Endodermal cell (in vitro differentiated cells): Measurements from ENCODE around the gene SYT8. TPM values are rescaled to one million over a fixed set of nuclear protein-coding genes. Genes with fewer than 3 reads are reported as not detected.
"Not testable (repeated sequence)": the region's sequence is repeated elsewhere in the genome, so short reads cannot be mapped to it uniquely, and the experiment has no call there.

ENCODE experiments used
- DNase-seq: peaks from one replicate; pipeline ENCODE4 v3.0.0-alpha.2; 2017
- H3K27ac ChIP-seq: 2 replicates; pipeline ENCODE4 v1.5.1; 2013; ENCODE audit warnings: mild to moderate bottlenecking, low read depth, low read length, moderate library complexity
- H3K27me3 ChIP-seq: 2 replicates; pipeline ENCODE4 v1.6.1; 2013; ENCODE audit warnings: mild to moderate bottlenecking, low read length, moderate library complexity; ENCODE audit not compliant: insufficient read depth, control insufficient read depth, poor library complexity, severe bottlenecking
- H3K36me3 ChIP-seq: 2 replicates; pipeline ENCODE4 v1.7.0; 2013; ENCODE audit warnings: mild to moderate bottlenecking, low read length, moderate library complexity; ENCODE audit not compliant: control insufficient read depth, insufficient read depth
- H3K4me1 ChIP-seq: one replicate; pipeline ENCODE4 v1.7.0; 2013; ENCODE audit warnings: low read length; ENCODE audit not compliant: control insufficient read depth, insufficient read depth
- H3K4me3 ChIP-seq: 2 replicates; pipeline ENCODE4 v1.5.1; 2013; ENCODE audit warnings: mild to moderate bottlenecking, low read length, moderate library complexity
- H3K9ac ChIP-seq: 2 replicates; pipeline ENCODE4 v1.6.1; 2013; ENCODE audit warnings: mild to moderate bottlenecking, low read length, moderate library complexity; ENCODE audit not compliant: poor library complexity, severe bottlenecking; ENCODE audit errors: extremely low read depth
- H3K9me3 ChIP-seq: 2 replicates; pipeline ENCODE4 v1.6.1; 2013; ENCODE audit warnings: mild to moderate bottlenecking, low read length, moderate library complexity; ENCODE audit not compliant: control insufficient read depth
- H3K27ac Mint-ChIP-seq: 2 replicates; pipeline ENCODE4 v1.8.0; 2020; ENCODE audit warnings: mixed read lengths
- H3K27me3 Mint-ChIP-seq: 2 replicates; pipeline ENCODE4 v1.8.0; 2021; ENCODE audit warnings: mild to moderate bottlenecking, mixed read lengths; ENCODE audit not compliant: insufficient read depth
- H3K36me3 Mint-ChIP-seq: 2 replicates; pipeline ENCODE4 v1.8.0; 2020; ENCODE audit warnings: low read depth, mixed read lengths
- H3K4me1 Mint-ChIP-seq: 2 replicates; pipeline ENCODE4 v1.8.0; 2020; ENCODE audit warnings: mixed read lengths
- H3K4me3 Mint-ChIP-seq: 2 replicates; pipeline ENCODE4 v1.8.0; 2020; ENCODE audit warnings: mild to moderate bottlenecking, moderate library complexity, mixed read lengths
- H3K9me3 Mint-ChIP-seq: 2 replicates; pipeline ENCODE4 v1.8.0; 2020; ENCODE audit warnings: mild to moderate bottlenecking, mixed read lengths
- WGBS, 2 experiments: methylation state at CpG; one replicate each; pipeline versions ENCODE4 v1.1.5 to v1.1.7; 2013; ENCODE audit warnings: missing lambda C conversion rate in 2 of 2, mixed read lengths in 1 of 2; ENCODE audit not compliant: insufficient coverage in 1 of 2, insufficient read length in 1 of 2; 5-methylcytosine and 5-hydroxymethylcytosine counted together
- total RNA-seq, 2 donors: library from RNA; stranded (reverse); fragmentation: NEBNext Ultra II Directional in 1 of 2; extraction: Animal tissue kit (Norgen Biotek cat#: 25700) in 1 of 2; gene quantifications; 2 replicates in 1 of 2; 3 replicates in 1 of 2; pipeline ENCODE4 v1.2.1, GENCODE V29; 2021
- TF ChIP-seq, protein P1 (sequence below): fragments of 200-600 bp; sonication (generic); conservative IDR thresholded peaks from 2 replicates; pipeline ENCODE4 v1.5.0; 2021; ENCODE audit warnings: antibody characterized with exemption, mild to moderate bottlenecking

The SYT8 gene
- total RNA-seq, 2 donors from 2014 or later = not detected

DNA sequence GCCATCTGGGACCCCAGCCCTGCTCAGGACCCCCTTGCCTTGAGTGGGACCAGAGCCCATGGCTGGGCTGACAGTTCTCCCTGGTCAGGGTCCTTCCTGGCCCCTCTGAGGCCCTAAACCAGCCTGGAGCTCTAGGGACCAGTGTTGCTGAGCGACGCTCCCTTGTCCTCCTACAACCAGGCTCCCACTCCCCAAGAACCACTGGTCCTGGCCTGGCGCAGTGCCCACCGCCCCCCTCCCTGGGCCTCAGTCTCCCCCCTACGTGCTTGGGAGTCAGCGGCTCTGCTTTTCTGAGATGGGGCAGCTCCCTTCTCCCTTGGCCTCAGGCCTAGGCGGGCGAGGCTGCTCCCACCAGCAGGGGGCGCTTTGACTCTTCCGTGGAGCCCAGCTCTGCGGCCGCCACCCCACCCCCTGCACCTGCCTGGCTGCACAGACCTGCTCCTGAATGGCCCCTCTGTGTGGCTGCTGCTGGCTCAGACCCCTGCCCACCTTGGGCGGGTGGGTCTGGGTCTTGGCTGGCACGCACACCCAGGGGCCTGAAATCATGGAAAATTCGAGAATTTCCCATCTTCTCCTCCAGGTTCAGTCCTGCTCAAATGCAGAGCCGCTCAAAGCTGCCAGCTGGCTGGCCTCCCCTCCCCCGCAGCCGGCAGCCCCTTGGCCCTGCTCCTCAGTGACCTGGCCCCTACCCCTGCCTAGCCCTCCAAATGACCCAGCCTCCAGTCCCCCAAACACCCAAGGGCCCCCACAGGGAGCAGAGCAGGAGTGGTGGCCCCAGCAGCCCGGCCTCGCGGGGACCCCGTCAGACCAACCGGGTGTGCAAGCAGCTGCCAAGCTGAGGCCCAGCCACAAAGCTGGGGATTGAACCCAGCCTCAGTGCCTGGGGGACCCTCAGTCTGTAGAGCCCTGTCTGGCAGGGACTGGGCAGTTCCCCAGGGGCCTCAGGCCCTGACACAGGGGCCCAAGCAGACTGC lies 47.8 kb downstream of the SYT8 start:
- Mint-ChIP-seq H3K4me3 (no peak overlapping the region), H3K27me3 (no peaks in the 10 kb centered on the region), H3K4me1 (no peaks in the 10 kb centered on the region), H3K36me3 (no peaks in the 10 kb centered on the region), H3K27ac (no peak overlapping the region), H3K9me3 (no peaks in the 10 kb centered on the region)
- Histone ChIP-seq H3K27ac (no peak overlapping the region), H3K9me3 (no peaks in the 10 kb centered on the region), H3K36me3 (no peaks in the 10 kb centered on the region), H3K4me1 (no peaks in the 10 kb centered on the region), H3K27me3 (peaks cover 13% of the 10 kb centered on the region), H3K4me3 (no peak overlapping the region), H3K9ac (no peak overlapping the region)
- DNase-seq = peak; percentile 96
- WGBS, 2 experiments = 43 to 66% methylated on average over 7 to 23 of the region's 23 CpGs
- TF ChIP-seq, protein P1, sequence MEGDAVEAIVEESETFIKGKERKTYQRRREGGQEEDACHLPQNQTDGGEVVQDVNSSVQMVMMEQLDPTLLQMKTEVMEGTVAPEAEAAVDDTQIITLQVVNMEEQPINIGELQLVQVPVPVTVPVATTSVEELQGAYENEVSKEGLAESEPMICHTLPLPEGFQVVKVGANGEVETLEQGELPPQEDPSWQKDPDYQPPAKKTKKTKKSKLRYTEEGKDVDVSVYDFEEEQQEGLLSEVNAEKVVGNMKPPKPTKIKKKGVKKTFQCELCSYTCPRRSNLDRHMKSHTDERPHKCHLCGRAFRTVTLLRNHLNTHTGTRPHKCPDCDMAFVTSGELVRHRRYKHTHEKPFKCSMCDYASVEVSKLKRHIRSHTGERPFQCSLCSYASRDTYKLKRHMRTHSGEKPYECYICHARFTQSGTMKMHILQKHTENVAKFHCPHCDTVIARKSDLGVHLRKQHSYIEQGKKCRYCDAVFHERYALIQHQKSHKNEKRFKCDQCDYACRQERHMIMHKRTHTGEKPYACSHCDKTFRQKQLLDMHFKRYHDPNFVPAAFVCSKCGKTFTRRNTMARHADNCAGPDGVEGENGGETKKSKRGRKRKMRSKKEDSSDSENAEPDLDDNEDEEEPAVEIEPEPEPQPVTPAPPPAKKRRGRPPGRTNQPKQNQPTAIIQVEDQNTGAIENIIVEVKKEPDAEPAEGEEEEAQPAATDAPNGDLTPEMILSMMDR = peak; percentile 96

DNA sequence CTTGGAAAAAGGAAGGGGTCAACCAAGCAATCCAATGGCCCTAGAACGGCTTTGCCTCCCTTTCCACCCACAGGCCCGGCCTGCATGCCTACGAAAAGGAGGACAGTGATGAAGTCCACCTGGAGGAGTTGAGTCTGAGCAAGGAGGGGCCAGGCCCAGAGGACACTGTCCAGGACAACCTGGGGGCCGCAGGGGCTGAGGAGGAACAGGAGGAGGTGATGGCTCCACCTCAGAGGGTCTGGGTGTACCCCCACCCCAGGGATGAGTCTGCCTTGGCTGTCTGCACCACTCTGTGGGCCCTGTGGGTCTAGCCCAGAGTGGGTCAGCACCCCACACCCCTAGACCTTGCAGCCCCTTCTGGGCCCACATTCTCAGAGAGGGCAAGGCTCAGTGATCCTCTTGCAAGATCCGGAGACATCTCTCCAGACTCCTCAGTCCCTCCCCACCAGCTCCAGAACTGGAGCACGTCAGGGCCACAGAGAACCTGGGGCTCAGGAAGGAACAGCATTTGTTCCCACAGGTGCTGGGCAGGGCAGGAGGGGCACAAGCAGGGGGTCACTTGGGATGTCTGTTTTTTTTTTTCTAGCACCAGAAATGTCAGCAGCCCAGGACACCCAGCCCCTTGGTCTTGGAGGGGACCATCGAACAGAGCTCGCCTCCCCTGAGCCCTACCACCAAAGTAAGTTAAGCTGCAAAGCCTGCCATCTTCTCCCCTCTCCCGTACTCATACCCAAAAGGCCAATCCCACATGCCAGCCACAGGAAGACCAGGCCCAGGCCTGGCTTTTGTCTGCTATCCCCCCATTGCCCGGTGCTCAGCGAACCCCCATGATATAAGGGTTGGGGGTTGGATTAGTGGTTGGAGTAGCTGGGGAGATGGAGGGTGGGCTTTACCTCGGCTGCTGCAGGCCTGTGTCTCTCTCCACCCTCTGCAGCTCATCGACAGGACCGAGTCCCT lies 48.8 kb downstream of the SYT8 start:
- no peaks in the 10 kb centered on the region for H3K4me1 ChIP-seq
- Mint-ChIP-seq H3K4me1 (no peaks in the 10 kb centered on the region), H3K4me3 (no peak overlapping the region), H3K27ac (no peak overlapping the region), H3K36me3 (no peaks in the 10 kb centered on the region), H3K9me3 (no peaks in the 10 kb centered on the region), H3K27me3 (no peaks in the 10 kb centered on the region)
- no peaks in the 10 kb centered on the region for H3K9me3 ChIP-seq
- TF ChIP-seq, protein P1 = no peak
- H3K36me3 ChIP-seq = no peaks in the 10 kb centered on the region
- DNase-seq = no peak
- H3K27ac ChIP-seq = no peak overlapping the region
- H3K9ac ChIP-seq = no peak overlapping the region
- peaks cover 13% of the 10 kb centered on the region for H3K27me3 ChIP-seq
- WGBS, 2 experiments = 90% methylated on average over 4 to 14 of the region's 14 CpGs
- H3K4me3 ChIP-seq = no peak overlapping the region

- no peak overlapping the region for H3K27ac Mint-ChIP-seq
- TF ChIP-seq, protein P1 = no peak
- no peaks in the 10 kb centered on the region for H3K9me3 Mint-ChIP-seq
- H3K36me3 ChIP-seq = no peaks in the 10 kb centered on the region
- DNase-seq = no peak
- H3K27me3 ChIP-seq = peaks cover 13% of the 10 kb centered on the region
- no peak overlapping the region for H3K27ac ChIP-seq
- H3K9me3 ChIP-seq = no peaks in the 10 kb centered on the region
- H3K27me3 Mint-ChIP-seq = no peaks in the 10 kb centered on the region
- WGBS, 2 experiments = 83 to 90% methylated on average over 3 to 5 of the region's 5 CpGs
- H3K36me3 Mint-ChIP-seq = no peaks in the 10 kb centered on the region
- no peak overlapping the region for H3K4me3 ChIP-seq
- no peaks in the 10 kb centered on the region for H3K4me1 Mint-ChIP-seq
- no peaks in the 10 kb centered on the region for H3K4me1 ChIP-seq
- no peak overlapping the region for H3K4me3 Mint-ChIP-seq
- no peak overlapping the region for H3K9ac ChIP-seq
Measured at GRCh38 chr11:1884303-1884700, 49.5 kb downstream of the SYT8 start.

- H3K9me3 ChIP-seq, H3K27ac ChIP-seq, H3K36me3 ChIP-seq, H3K4me3 ChIP-seq, H3K9ac ChIP-seq, H3K27me3 Mint-ChIP-seq, H3K4me1 Mint-ChIP-seq, DNase-seq, H3K9me3 Mint-ChIP-seq, H3K4me1 ChIP-seq, H3K4me3 Mint-ChIP-seq, H3K27ac Mint-ChIP-seq, H3K36me3 Mint-ChIP-seq: not testable (repeated sequence)
- 86 to 89% methylated on average over 7 to 13 of the region's 13 CpGs for WGBS, 2 experiments
- H3K27me3 ChIP-seq = peaks cover 13% of the 10 kb centered on the region
Measured at GRCh38 chr11:1886551-1886950, 51.8 kb downstream of the SYT8 start.
